H1 (cell line): ENCODE data around the gene SRPK3. TPM values are rescaled to one million over a fixed set of nuclear protein-coding genes. Genes with fewer than 3 reads are reported as not detected.
A peak's percentile ranks its signal among the peaks of the same experiment; 100 is the strongest.

Source experiments
- CTCF ChIA-PET: fragments of 300-600 bp; sonication (Branson Sonifier 250); formaldehyde crosslinking; loops from one replicate; lab custom pipeline; 2021; ENCODE audit not compliant: partially characterized antibody; lab: Charles Lee
- POLR2A ChIA-PET: fragments of 300-600 bp; sonication (Branson Sonifier 250); formaldehyde crosslinking; loops from one replicate; lab custom pipeline; 2021; ENCODE audit warnings: inconsistent platforms; ENCODE audit not compliant: partially characterized antibody; lab: Charles Lee
- DNase-seq, 2 experiments: peaks; one replicate each; pipeline versions ENCODE4 v3.0.0 to v3.0.0-alpha.2; 2010 to 2022; ENCODE audit warnings: low spot score in 2 of 2, low read depth in 1 of 2, mixed read lengths in 1 of 2
- FAIRE-seq: peaks from 2 replicates; lab custom pipeline; 2011; peaks lifted over from hg19 to GRCh38; lab: Jason Lieb, UNC
- H2AFZ ChIP-seq: 2 replicates; pipeline ENCODE4 v1.8.1; 2012; ENCODE audit warnings: low read length, inconsistent platforms
- H2AK5ac ChIP-seq: 2 replicates; pipeline ENCODE4 v1.6.1; 2013; ENCODE audit warnings: low read depth, low read length
- H2BK120ac ChIP-seq: replicated peaks from 2 replicates; pipeline ENCODE3; 2013; ENCODE audit warnings: low read depth, low read length, inconsistent platforms
- H2BK12ac ChIP-seq: 2 replicates; pipeline ENCODE4 v1.6.1; 2013; ENCODE audit warnings: low read depth, low read length
- H2BK15ac ChIP-seq: 2 replicates; pipeline ENCODE4 v1.6.1; 2013; ENCODE audit warnings: low read length
- H2BK20ac ChIP-seq: 2 replicates; pipeline ENCODE4 v1.6.1; 2013; ENCODE audit warnings: low read length
- H2BK5ac ChIP-seq: 2 replicates; pipeline ENCODE4 v1.6.1; 2013; ENCODE audit warnings: low read depth, low read length
- H3K14ac ChIP-seq: 2 replicates; pipeline ENCODE4 v1.6.1; 2013; ENCODE audit warnings: inconsistent platforms; ENCODE audit not compliant: insufficient read length
- H3K18ac ChIP-seq: 2 replicates; pipeline ENCODE4 v1.6.1; 2013; ENCODE audit warnings: low read length; ENCODE audit errors: extremely low read depth
- H3K23ac ChIP-seq: 2 replicates; pipeline ENCODE4 v1.6.1; 2013; ENCODE audit warnings: inconsistent platforms; ENCODE audit not compliant: insufficient read length
- H3K23me2 ChIP-seq: 2 replicates; pipeline ENCODE4 v1.6.1; 2013; ENCODE audit warnings: low read depth, low read length
- H3K27ac ChIP-seq: 2 replicates; pipeline ENCODE4 v1.6.1; 2011; ENCODE audit warnings: low read depth, low read length, inconsistent platforms
- H3K27me3 ChIP-seq, 4 experiments: replicated peaks in 1 of 4; 1 replicate in 1 of 4; 2 replicates in 3 of 4; pipeline versions ENCODE4 v1.6.1 to v1.8.1; 2011 to 2013; ENCODE audit warnings: low read length in 3 of 4, mild to moderate bottlenecking in 3 of 4, inconsistent platforms in 2 of 4, mixed read lengths in 2 of 4, moderate library complexity in 1 of 4; ENCODE audit not compliant: control insufficient read depth in 3 of 4, insufficient read depth in 3 of 4; ENCODE audit errors: extremely low read depth in 1 of 4
- H3K36me3 ChIP-seq, 4 experiments: 2 replicates each; pipeline versions ENCODE4 v1.6.1 to v1.8.1; 2011 to 2013; ENCODE audit warnings: mild to moderate bottlenecking in 4 of 4, low read length in 3 of 4, moderate library complexity in 2 of 4, control low read depth in 1 of 4, inconsistent platforms in 1 of 4; ENCODE audit not compliant: insufficient read depth in 4 of 4, control insufficient read depth in 2 of 4
- H3K4ac ChIP-seq: replicated peaks from 2 replicates; pipeline ENCODE3; 2013; ENCODE audit warnings: low read length, low read depth, mixed read lengths, inconsistent platforms; ENCODE audit not compliant: insufficient read length
- H3K4me1 ChIP-seq, 4 experiments: replicated peaks in 1 of 4; 1 replicate in 1 of 4; 2 replicates in 3 of 4; pipeline versions ENCODE4 v1.6.1 to v1.8.1; 2011 to 2013; ENCODE audit warnings: low read length in 3 of 4, inconsistent platforms in 2 of 4, mixed read lengths in 1 of 4; ENCODE audit not compliant: insufficient read depth in 4 of 4, control insufficient read depth in 3 of 4
- H3K4me2 ChIP-seq, 2 experiments: 2 replicates each; pipeline versions ENCODE4 v1.6.1 to v1.8.1; 2011 to 2013; ENCODE audit warnings: low read depth in 2 of 2, low read length in 2 of 2, control low read depth in 1 of 2, inconsistent platforms in 1 of 2, mild to moderate bottlenecking in 1 of 2; ENCODE audit not compliant: insufficient read depth in 1 of 2
- H3K4me3 ChIP-seq, 4 experiments: fragments of 200-600, 300-600 bp in 1 of 4; sonication (generic), shearing (Covaris generic), sonication (Bioruptor Twin) in 1 of 4; 2 replicates each; pipeline versions ENCODE4 v1.5.1 to v1.8.1; 2011 to 2016; ENCODE audit warnings: low read length in 4 of 4, low read depth in 3 of 4, control low read depth in 2 of 4, inconsistent platforms in 2 of 4, mild to moderate bottlenecking in 2 of 4, mixed read lengths in 1 of 4, moderate library complexity in 1 of 4; ENCODE audit not compliant: insufficient read depth in 2 of 4; ENCODE audit errors: extremely low read depth in 1 of 4
- H3K56ac ChIP-seq: replicated peaks from 2 replicates; pipeline ENCODE3; 2013; ENCODE audit warnings: low read depth, mild to moderate bottlenecking, mixed read lengths, low read length, inconsistent platforms; ENCODE audit not compliant: insufficient read length
- H3K79me1 ChIP-seq: 2 replicates; pipeline ENCODE4 v1.6.1; 2013; ENCODE audit warnings: low read depth, low read length, control low read depth
- H3K79me2 ChIP-seq, 2 experiments: 2 replicates each; pipeline versions ENCODE4 v1.6.1 to v1.8.1; 2012 to 2013; ENCODE audit warnings: low read length in 2 of 2, mild to moderate bottlenecking in 2 of 2, inconsistent platforms in 1 of 2; ENCODE audit not compliant: insufficient read depth in 2 of 2, control insufficient read depth in 1 of 2
- H3K9ac ChIP-seq, 4 experiments: replicated peaks in 1 of 4; 1 replicate in 1 of 4; 2 replicates in 3 of 4; pipeline versions ENCODE4 v1.6.1 to v1.8.1; 2011 to 2013; ENCODE audit warnings: low read depth in 3 of 4, low read length in 3 of 4, control low read depth in 2 of 4, mild to moderate bottlenecking in 2 of 4, moderate library complexity in 2 of 4, inconsistent platforms in 1 of 4; ENCODE audit errors: extremely low read depth in 1 of 4
- H3K9me3 ChIP-seq, 2 experiments: 2 replicates each; pipeline versions ENCODE4 v1.6.1 to v1.8.1; 2012 to 2013; ENCODE audit warnings: mild to moderate bottlenecking in 2 of 2, moderate library complexity in 2 of 2, control low read depth in 1 of 2, inconsistent platforms in 1 of 2, low read depth in 1 of 2, low read length in 1 of 2, mixed read lengths in 1 of 2; ENCODE audit not compliant: insufficient read depth in 2 of 2
- H4K20me1 ChIP-seq, 2 experiments: replicated peaks in 1 of 2; 2 replicates each; pipeline versions ENCODE3 to v1.8.1; 2011 to 2013; ENCODE audit warnings: inconsistent platforms in 2 of 2, low read length in 2 of 2, mild to moderate bottlenecking in 1 of 2; ENCODE audit not compliant: insufficient read depth in 2 of 2, control insufficient read depth in 1 of 2
- H4K5ac ChIP-seq: 2 replicates; pipeline ENCODE4 v1.6.1; 2013; ENCODE audit warnings: low read length, low read depth, mixed read lengths, inconsistent platforms; ENCODE audit not compliant: insufficient read length
- H4K8ac ChIP-seq: 2 replicates; pipeline ENCODE4 v1.8.0; 2013; ENCODE audit warnings: mild to moderate bottlenecking, moderate library complexity, low read length, inconsistent platforms; ENCODE audit not compliant: insufficient read depth; ENCODE audit errors: extremely low read depth
- H4K91ac ChIP-seq: replicated peaks from 2 replicates; pipeline ENCODE3; 2013; ENCODE audit warnings: low read length, mixed read lengths, inconsistent platforms; ENCODE audit not compliant: insufficient read length
- NANOG ChIP-seq: IDR thresholded peaks from 2 replicates; pipeline ENCODE4 v1.6.1; 2011; ENCODE audit warnings: low read length, low read depth, mild to moderate bottlenecking, inconsistent platforms; ENCODE audit not compliant: insufficient read depth, poor library complexity, severe bottlenecking
- WGBS, 2 experiments: shearing (Covaris generic) in 1 of 2; methylation state at CpG; one replicate each; pipeline versions ENCODE4 v1.1.6 to v1.1.7; 2013 to 2015; ENCODE audit warnings: low lambda C conversion rate in 2 of 2, mixed read lengths in 2 of 2, inconsistent platforms in 1 of 2, low coverage in 1 of 2, missing lambda C conversion rate in 1 of 2; ENCODE audit not compliant: insufficient replicate concordance in 2 of 2, insufficient coverage in 1 of 2, insufficient read length in 1 of 2; ENCODE audit errors: extremely low coverage in 1 of 2, missing lambda C conversion rate in 1 of 2; 5-methylcytosine and 5-hydroxymethylcytosine counted together
- polyA plus RNA-seq, 7 experiments: library from polyadenylated mRNA; depleted of rRNA in 3 of 7; stranded (reverse) in 5 of 7; unstranded in 2 of 7; fragments of >200 nt in 5 of 7; fragments of 200-250 nt in 2 of 7; gene quantifications; 1 replicate in 5 of 7; 2 replicates in 1 of 7; 4 replicates in 1 of 7; pipeline versions ENCODE4 v1.2.1 to v1.2.3, GENCODE V29; 2011 to 2013; ENCODE audit warnings: missing spikeins in 2 of 7, mixed read lengths in 2 of 7
- total RNA-seq: library from RNA; stranded (reverse); fragmentation: NEBNext Ultra II Directional; extraction: Animal tissue kit (Norgen Biotek cat#: 25700); gene quantifications from 2 replicates; pipeline ENCODE4 v1.2.1, GENCODE V29; 2021
- TF ChIP-seq, protein P1 (sequence below), 3 experiments: IDR thresholded peaks; 1 replicate in 2 of 3; 2 replicates in 1 of 3; pipeline versions ENCODE4 v1.5.1 to v1.6.1; 2011; ENCODE audit warnings: low read length in 3 of 3, mild to moderate bottlenecking in 3 of 3, inconsistent platforms in 2 of 3, low read depth in 1 of 3, moderate library complexity in 1 of 3; ENCODE audit not compliant: insufficient read depth in 1 of 3; ENCODE audit errors: control extremely low read depth in 1 of 3

SRPK3 gene
- total and polyA plus RNA-seq, 2 of the 8 experiments (the other 6 are each of a cell fraction or from before 2014, with no cell fraction given), result not detected

DNA sequence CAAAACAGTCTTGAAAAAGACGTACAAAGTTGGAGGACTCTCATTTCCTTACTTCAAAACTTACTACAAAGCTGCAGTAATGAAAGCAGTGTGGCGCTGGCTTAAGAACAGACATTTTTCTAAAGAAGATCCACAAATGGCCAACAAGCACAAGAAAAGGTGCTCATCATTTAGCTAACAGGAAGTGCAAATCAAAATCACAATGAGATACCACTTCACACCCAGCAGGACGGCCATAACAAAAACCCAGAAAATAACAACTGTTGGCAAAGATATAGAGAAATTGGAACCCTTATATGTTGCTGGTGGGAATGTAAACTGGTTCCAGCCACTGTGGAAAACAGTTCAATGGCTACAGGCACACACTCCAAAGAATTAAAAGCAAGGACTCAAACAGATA lies 46.2 kb downstream of the SRPK3 start:
- Histone ChIP-seq H3K9me3 (no peaks in the 10 kb centered on the region), H3K56ac (no peak overlapping the region), H3K9ac (no peak overlapping the region), H4K8ac (no peak overlapping the region), H2BK12ac (no peak overlapping the region), H2BK5ac (no peak overlapping the region; the same call in 1 of the 2 replicates), H3K27me3 (peaks cover 0 to 3% (median under 1%) of the 10 kb centered on the region in 4 experiments; a peak in 2 of 7 replicates), H2AFZ (no peak overlapping the region), H2BK120ac (peak overlapping the region; percentile 47), H4K5ac (no peak overlapping the region), H3K4me1 (peaks cover 6 to 22% (median 13%) of the 10 kb centered on the region in 4 experiments; a peak in 6 of 7 replicates), H3K27ac (no peak overlapping the region; the same call in 1 of the 2 replicates), H3K4me2 (peak overlapping the region; percentile 38 to 61), H3K18ac (no peak overlapping the region; the same call in 1 of the 2 replicates), H2AK5ac (no peak overlapping the region), H2BK15ac (no peak overlapping the region), H3K4me3 (peak overlapping the region in 1 of 4 experiments; percentile 78; a peak in 2 of 8 replicates), H3K23me2 (no peaks in the 10 kb centered on the region), H4K91ac (no peak overlapping the region), H3K4ac (no peak overlapping the region), H3K79me1 (no peaks in the 10 kb centered on the region; the same call in 1 of the 2 replicates), H3K23ac (no peak overlapping the region), H3K14ac (no peak overlapping the region), H3K36me3 (no peaks in the 10 kb centered on the region; a peak in 1 of 8 replicates), H4K20me1 (peaks cover 0 to 2% of the 10 kb centered on the region in 2 experiments), H3K79me2 (peaks cover 26 to 68% of the 10 kb centered on the region in 2 experiments), H2BK20ac (0 out of 2 replicates have a peak overlapping the region, but pooled peaks have one; percentile 80)
- FAIRE-seq, result peak; percentile 98
- POLR2A ChIA-PET, result interaction anchor here (0.7 to 3.6 kb wide), 2 partner anchors 8 to 13 kb away, joined by 3 to 23 read pairs; no protein-coding TSS in a partner anchor
- TF ChIP-seq NANOG, result peak; percentile 71
- TF ChIP-seq, protein P1, sequence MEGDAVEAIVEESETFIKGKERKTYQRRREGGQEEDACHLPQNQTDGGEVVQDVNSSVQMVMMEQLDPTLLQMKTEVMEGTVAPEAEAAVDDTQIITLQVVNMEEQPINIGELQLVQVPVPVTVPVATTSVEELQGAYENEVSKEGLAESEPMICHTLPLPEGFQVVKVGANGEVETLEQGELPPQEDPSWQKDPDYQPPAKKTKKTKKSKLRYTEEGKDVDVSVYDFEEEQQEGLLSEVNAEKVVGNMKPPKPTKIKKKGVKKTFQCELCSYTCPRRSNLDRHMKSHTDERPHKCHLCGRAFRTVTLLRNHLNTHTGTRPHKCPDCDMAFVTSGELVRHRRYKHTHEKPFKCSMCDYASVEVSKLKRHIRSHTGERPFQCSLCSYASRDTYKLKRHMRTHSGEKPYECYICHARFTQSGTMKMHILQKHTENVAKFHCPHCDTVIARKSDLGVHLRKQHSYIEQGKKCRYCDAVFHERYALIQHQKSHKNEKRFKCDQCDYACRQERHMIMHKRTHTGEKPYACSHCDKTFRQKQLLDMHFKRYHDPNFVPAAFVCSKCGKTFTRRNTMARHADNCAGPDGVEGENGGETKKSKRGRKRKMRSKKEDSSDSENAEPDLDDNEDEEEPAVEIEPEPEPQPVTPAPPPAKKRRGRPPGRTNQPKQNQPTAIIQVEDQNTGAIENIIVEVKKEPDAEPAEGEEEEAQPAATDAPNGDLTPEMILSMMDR (IDR thresholded peaks at IDR 0.05; ENCODE audit: control extremely low read depth in 1 of 3, insufficient read depth in 1 of 3, low read depth in 1 of 3, low read length in 3 of 3), result no peak
- WGBS, 2 experiments, result 37% methylated on average over 3 of the region's 3 CpGs; no CpG with 5 or more reads in 1 of the 2 experiments
- no peak for DNase-seq
- CTCF ChIA-PET, result interaction anchor here (1.4 kb wide), 1 partner anchor 8 kb away, joined by 4 read pairs; no protein-coding TSS in a partner anchor
